Measurements from ENCODE around the gene UBL4A.

The UBL4A gene

GRCh38 chrX:154482786-154483185, 3.6 kb downstream of the UBL4A start:
- DNase-seq (ENCODE audit: low read depth) = no peak

- DNase-seq (ENCODE audit: low read depth) = no peak
Measured at GRCh38 chrX:154481911-154482601, 4.4 kb downstream of the UBL4A start.

- DNase-seq (ENCODE audit: low read depth) = no peak
Measured at GRCh38 chrX:154481195-154481594, 5.2 kb downstream of the UBL4A start.

- DNase-seq (ENCODE audit: low read depth) = peak; percentile 89
Measured at GRCh38 chrX:154478728-154479622, 7.4 kb downstream of the UBL4A start, which contains the start of gene LAGE3. LAGE3 (minus strand) TSS chrX:154479281; CDS start chrX:154478915, 366 bp downstream.

GRCh38 chrX:154477891-154478477, 8.4 kb downstream of the UBL4A start:
- DNase-seq (ENCODE audit: low read depth) = no peak

GRCh38 chrX:154476821-154477220, 9.6 kb downstream of the UBL4A start:
- DNase-seq (ENCODE audit: low read depth) = no peak

GRCh38 chrX:154473683-154474082, 12.7 kb downstream of the UBL4A start:
- no peak for DNase-seq (ENCODE audit: low read depth)

- DNase-seq (ENCODE audit: low read depth) = no peak
Measured at GRCh38 chrX:154472685-154473632, 13.5 kb downstream of the UBL4A start.

- DNase-seq (ENCODE audit: low read depth) = no peak
Measured at GRCh38 chrX:154471839-154472684, 14.4 kb downstream of the UBL4A start.

GRCh38 chrX:154470914-154471568, 15.4 kb downstream of the UBL4A start:
- no peak for DNase-seq (ENCODE audit: low read depth)

- no peak for DNase-seq (ENCODE audit: low read depth)
Measured at GRCh38 chrX:154470434-154470833, 16.0 kb downstream of the UBL4A start.

GRCh38 chrX:154469880-154470279, 16.5 kb downstream of the UBL4A start:
- DNase-seq (ENCODE audit: low read depth) = no peak

- DNase-seq (ENCODE audit: low read depth) = no peak
Measured at GRCh38 chrX:154469114-154469513, 17.3 kb downstream of the UBL4A start.

- no peak for DNase-seq (ENCODE audit: low read depth)
Measured at GRCh38 chrX:154468217-154468616, 18.2 kb downstream of the UBL4A start.

- DNase-seq (ENCODE audit: low read depth) = no peak
Measured at GRCh38 chrX:154467556-154467955, 18.9 kb downstream of the UBL4A start.

GRCh38 chrX:154466907-154467306, 19.5 kb downstream of the UBL4A start:
- no peak for DNase-seq (ENCODE audit: low read depth)

GRCh38 chrX:154466036-154466435, 20.4 kb downstream of the UBL4A start:
- no peak for DNase-seq (ENCODE audit: low read depth)

- no peak for DNase-seq (ENCODE audit: low read depth)
Measured at GRCh38 chrX:154465601-154466000, 20.8 kb downstream of the UBL4A start.

GRCh38 chrX:154464806-154465365, 21.5 kb downstream of the UBL4A start:
- DNase-seq (ENCODE audit: low read depth) = no peak

Data from iris pigment epithelial cell (primary cell).